Astrocyte of the spinal cord (primary cell): Measurements from ENCODE around the gene MMP24OS.
A peak's percentile ranks its signal among the peaks of the same experiment; 100 is the strongest.

Source experiments
- DNase-seq: peaks from one replicate; pipeline ENCODE4 v3.0.0; 2011; ENCODE audit warnings: low read depth, low spot score
- H3K4me3 ChIP-seq: 2 replicates; pipeline ENCODE4 v1.5.1; 2011; ENCODE audit warnings: low read depth, mild to moderate bottlenecking, low read length, moderate library complexity
- in situ Hi-C: cut with HindIII; loops from 2 replicates; pipeline ENCODE4 v1.10.0; 2017; ENCODE audit warnings: low sequenced_read_pairs
- TF ChIP-seq, protein P1 (sequence below): IDR thresholded peaks from 2 replicates; pipeline ENCODE4 v1.5.1; 2012; ENCODE audit warnings: low read depth, mild to moderate bottlenecking, low read length, inconsistent platforms

Gene MMP24OS

DNA sequence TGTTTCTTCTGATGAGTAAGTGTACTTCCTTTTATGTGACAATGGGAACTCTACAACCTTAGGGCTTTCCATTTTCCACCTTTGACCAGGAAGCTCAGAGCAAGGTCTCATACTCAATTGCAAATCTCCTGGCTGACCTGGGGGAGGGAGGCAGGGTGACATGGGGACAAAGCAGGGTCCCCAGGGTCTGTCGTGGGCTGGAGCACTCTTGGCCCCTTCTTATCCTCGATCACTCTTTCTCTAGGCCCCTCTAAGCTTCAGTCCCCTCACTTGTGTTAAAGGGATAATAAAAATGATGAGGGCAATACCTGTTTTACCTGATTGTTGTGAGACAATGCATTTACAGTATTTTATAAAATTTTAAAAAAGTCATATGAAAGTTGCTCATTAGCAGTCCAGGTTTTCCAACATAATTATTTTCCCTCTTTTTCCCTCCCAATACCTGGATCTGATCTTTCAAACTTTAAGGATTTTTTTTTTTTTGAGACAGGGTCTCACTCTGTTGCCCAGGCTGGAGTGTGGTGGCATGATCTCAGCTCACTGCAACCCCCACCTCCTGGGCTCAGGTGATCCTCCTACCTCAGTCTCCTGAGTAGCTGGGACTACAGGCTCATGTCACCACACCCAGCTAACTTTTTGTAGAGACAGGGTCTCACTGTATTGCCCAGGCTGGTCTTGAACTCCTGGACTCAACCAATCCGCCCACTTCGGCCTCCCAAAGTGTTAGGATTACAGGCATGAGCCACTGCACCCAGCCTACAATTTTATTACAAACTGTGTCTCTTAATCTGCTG lies 22.7 kb upstream of the MMP24OS start:
- TF ChIP-seq, protein P1, sequence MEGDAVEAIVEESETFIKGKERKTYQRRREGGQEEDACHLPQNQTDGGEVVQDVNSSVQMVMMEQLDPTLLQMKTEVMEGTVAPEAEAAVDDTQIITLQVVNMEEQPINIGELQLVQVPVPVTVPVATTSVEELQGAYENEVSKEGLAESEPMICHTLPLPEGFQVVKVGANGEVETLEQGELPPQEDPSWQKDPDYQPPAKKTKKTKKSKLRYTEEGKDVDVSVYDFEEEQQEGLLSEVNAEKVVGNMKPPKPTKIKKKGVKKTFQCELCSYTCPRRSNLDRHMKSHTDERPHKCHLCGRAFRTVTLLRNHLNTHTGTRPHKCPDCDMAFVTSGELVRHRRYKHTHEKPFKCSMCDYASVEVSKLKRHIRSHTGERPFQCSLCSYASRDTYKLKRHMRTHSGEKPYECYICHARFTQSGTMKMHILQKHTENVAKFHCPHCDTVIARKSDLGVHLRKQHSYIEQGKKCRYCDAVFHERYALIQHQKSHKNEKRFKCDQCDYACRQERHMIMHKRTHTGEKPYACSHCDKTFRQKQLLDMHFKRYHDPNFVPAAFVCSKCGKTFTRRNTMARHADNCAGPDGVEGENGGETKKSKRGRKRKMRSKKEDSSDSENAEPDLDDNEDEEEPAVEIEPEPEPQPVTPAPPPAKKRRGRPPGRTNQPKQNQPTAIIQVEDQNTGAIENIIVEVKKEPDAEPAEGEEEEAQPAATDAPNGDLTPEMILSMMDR: no peak
- no peak for DNase-seq
- in situ Hi-C loops: loop anchor here (25.0 kb wide), 1 partner anchor 137 kb away; the partner anchor contains the start of gene GDF5
- no peak overlapping the region for H3K4me3 ChIP-seq

DNA sequence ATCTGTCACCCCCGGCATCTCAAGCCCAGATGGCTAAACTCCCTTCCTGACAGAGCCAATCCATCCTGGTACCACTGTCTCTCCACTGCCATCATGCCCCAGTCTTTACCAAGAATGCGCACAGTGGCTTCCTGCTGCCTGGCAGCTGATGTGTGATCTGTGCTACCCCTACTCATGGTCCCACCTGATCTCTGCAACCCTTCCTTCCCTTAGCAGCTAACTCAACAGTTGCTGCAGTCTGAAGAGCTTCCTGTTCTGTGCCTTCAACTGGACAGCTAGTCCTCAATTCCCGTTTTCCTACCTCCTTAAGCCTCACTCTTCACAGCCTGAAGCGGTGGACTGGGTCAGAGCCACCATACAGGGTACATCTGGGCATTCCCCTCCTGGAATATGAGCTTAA lies 21.9 kb upstream of the MMP24OS start:
- in situ Hi-C loops: loop anchor here (25.0 kb wide), 1 partner anchor 138 kb away; the partner anchor contains the start of gene GDF5
- TF ChIP-seq, protein P1: no peak
- DNase-seq: no peak
- H3K4me3 ChIP-seq: no peak overlapping the region

DNA sequence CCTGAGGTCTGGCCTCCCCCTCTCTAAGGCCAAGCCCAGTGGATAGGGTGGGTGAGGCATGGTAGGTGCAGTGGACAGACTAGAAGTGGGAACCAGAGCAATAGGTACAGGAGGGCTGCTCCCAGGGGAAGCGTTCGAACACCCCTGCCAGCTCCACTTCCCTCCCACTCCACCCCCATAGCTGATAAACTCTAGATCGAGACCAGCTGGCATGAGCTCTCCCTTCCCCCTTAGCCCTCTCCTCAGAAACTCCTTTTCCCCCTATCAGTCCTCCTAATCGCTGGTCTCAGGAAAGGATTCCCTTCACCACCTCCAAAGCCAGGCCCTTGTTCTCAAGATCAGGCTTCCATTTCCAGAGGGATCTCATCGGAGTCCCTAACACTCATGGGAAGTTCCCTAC lies 20.3 kb upstream of the MMP24OS start:
- in situ Hi-C loops: no loop called here
- H3K4me3 ChIP-seq: no peak overlapping the region
- DNase-seq: no peak
- TF ChIP-seq, protein P1: no peak

DNA sequence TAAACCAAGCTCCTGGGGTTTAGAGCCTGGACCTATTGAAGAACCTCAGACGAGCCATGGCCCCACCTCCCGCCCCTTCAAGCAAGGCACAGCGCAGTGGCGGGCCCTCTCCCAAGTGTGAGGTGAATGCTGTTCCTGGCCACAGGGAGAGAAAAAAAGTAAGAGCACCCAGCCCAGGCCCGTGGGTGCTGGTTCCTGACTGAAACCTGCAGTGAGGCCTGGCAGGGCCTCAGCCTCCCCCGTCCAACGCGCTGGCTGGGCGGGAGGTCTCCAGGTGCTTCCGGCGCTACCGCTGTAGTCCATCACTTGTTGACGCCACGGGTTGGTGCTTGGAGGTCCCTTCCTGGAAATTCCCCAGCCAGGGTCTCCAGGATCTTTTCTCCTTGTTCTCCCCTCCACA lies 19.8 kb upstream of the MMP24OS start:
- TF ChIP-seq, protein P1: no peak
- DNase-seq: no peak
- no peak overlapping the region for H3K4me3 ChIP-seq
- in situ Hi-C loops: no loop called here

DNA sequence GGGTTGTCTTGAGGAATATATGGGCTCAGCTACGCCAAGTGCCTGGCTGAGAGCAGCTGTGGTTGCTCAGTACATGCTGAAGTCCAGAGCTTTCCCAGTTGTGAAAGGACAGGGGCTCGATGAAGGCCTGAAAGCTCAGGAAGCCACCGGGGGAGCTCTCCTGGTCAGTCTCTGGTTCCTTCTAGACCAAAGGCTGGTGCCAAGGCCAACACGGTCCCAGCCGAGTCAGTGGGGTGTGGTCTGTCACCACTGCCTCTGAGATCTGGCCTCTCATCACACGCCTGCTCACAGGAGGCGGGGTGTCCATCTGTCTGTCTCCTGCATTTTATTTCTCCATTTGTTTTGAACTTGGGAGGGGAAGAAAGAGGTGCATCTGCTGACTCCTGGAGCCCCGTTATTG lies 19.2 kb upstream of the MMP24OS start:
- H3K4me3 ChIP-seq: no peak overlapping the region
- TF ChIP-seq, protein P1: peak; percentile 6
- in situ Hi-C loops: no loop called here
- DNase-seq: no peak

DNA sequence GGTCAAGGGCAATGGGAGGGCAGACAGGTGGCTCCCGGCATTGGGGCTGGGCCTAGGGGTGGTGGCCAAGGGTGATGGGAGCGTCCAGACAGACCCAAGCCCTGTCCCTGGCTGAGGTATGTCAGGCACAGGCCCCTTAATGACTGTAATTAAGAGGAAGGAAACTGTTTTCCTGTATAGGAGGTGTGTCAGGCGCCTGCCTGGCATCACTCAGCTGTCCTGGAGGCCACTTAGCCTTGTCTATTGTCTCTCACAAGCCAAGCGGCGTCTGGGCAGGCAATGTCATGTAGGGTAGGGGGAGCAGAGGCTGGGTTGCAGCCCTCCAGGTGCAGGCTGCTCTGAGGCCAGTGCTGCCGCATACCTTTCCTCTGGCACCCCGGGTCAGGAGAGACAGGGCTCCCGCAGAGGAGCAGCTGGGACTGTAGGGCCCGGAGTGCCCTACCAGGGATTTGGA lies 18.2 kb upstream of the MMP24OS start:
- TF ChIP-seq, protein P1: no peak
- no peak overlapping the region for H3K4me3 ChIP-seq
- DNase-seq: no peak
- in situ Hi-C loops: no loop called here
